ENCODE data around the gene NPBWR2.

The NPBWR2 gene

DNA sequence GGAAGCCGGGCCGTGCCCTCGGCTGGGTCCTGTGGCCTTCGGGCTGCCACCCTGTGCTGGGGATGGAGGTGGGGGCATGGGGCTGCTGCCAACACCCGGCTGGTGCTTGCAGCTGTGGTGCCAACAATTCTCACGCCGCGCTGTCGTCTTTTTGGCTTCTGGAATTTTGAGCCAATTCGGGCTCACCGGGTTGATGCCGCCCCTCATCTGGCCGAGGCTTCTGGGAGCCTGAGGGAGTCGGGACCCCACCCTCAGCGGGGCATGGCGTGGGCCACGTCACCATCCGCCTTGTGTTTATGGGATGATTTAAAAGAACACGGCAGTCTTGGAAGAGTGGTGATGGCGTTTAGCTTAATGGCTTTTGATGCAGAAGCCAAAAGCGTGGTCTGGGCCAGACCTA is 8.7 kb upstream of the NPBWR2 start:
- peaks cover 16% of the 10 kb centered on the region for H3K4me1 Mint-ChIP-seq
- no peaks in the 10 kb centered on the region for H3K9me3 Mint-ChIP-seq
- ATAC-seq (ENCODE audit: low read depth) (no peak), DNase-seq (ENCODE audit: low spot score in 2 of 2) (no peak)
- H3K27ac Mint-ChIP-seq: no peak overlapping the region
- no peak overlapping the region for H3K4me3 Mint-ChIP-seq
- no peaks in the 10 kb centered on the region for H3K36me3 Mint-ChIP-seq
- H3K27me3 Mint-ChIP-seq: no peaks in the 10 kb centered on the region

DNA sequence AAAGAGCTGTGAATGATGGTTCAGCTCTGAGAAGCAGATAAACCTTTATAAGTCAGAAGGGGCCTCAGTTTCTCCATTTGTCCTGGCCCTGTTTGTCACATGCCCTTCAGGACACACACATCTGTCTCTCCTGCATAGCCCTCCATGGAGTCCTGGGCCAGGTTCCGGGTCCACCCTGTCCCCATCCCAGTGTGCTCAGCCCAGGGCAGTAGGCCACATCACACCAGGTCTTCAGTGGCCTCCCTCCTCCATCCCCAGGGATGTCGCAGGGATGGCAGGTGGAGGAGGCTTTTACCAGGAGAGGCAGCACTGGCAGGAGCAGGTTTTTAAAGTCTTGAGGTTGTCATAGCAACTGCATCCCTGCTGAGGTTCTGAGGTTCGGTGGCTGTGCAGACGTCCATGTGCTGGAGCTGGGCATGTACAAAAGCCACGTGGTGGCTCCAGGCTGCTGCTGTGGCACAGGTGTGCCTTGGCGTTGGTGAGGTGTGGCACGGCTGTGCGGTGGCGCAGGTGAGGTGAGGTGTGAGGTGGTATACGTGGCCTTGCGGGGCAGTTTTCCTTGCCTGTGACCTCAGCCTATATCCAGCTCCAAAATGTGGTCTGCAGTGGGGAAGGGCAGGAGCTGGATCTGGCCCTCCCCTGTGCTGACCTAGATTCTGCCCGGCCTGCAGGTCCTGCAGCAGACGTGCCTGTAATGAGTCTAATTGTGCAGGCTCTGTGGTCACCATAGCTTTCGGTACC is 8.0 kb upstream of the NPBWR2 start:
- Mint-ChIP-seq H3K27me3 (no peaks in the 10 kb centered on the region), H3K4me1 (peaks cover 13% of the 10 kb centered on the region), H3K9me3 (no peaks in the 10 kb centered on the region), H3K36me3 (no peaks in the 10 kb centered on the region), H3K27ac (no peak overlapping the region), H3K4me3 (no peak overlapping the region)
- peak in 1 of 2 donors; percentile 0 for DNase-seq (ENCODE audit: low spot score in 2 of 2)
- no peak for ATAC-seq (ENCODE audit: low read depth)

DNA sequence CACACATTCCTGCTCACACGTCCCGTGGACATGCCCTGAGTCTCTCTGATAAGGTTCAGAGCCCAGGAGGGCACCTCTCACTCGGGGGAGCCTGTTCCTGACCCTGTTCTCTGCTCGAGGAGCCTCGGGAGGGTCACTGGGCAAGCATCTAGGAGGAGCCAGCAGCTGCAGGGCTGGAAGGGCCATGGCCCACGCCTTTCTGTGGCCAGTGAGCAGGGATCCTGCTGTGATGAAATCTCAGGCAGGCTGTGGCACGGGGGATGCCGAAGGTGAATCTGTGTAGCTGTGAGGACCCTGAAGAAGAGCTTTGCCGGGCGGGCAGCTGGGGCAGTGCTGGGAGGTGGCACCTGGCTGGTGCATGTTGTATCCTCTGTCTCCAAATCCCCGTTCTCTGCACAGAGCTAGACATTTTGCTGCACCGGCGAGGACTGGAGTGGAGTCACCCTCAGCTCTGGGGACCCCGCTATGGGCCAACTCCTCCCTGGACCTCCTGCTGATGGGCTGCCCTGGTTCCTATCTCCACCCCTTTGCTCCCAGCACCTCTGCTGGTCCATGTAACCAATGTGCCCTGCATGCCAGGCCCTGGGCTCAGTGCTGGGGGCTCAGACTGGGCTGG is 7.1 kb upstream of the NPBWR2 start:
- ATAC-seq (ENCODE audit: low read depth): no peak
- Mint-ChIP-seq H3K27ac (no peak overlapping the region), H3K27me3 (no peaks in the 10 kb centered on the region), H3K4me1 (peaks cover 10% of the 10 kb centered on the region), H3K36me3 (no peaks in the 10 kb centered on the region), H3K4me3 (no peak overlapping the region), H3K9me3 (no peaks in the 10 kb centered on the region)
- no peak for DNase-seq (ENCODE audit: low spot score in 2 of 2)

DNA sequence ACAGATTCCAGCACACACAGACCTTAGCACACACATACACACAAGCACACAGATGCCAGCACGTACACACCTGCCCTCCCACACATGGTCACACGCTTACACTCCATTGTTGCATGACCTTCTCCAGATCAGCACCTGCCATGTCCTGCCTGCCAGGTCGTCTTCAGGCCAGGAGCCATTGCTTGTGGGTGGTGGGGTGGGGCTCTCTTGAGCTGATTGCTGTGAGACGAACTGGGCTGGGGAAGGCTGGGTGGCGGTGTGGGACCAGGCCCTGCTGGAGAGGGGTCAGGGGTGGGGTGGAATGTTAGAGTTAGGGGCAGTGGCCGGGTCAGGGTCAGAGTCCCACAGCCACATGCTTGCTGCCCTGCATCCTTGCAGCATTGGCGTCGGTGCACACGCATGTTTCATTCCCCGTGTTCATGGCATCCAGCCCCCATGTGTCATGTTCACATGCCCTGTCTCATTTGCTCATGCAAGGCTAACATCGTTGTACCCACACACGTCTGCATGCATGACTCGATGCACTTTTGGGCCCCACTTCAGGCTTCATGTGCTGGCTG is 6.5 kb upstream of the NPBWR2 start:
- Mint-ChIP-seq H3K27me3 (no peaks in the 10 kb centered on the region), H3K9me3 (no peaks in the 10 kb centered on the region), H3K4me1 (peaks cover 10% of the 10 kb centered on the region), H3K4me3 (no peak overlapping the region), H3K36me3 (no peaks in the 10 kb centered on the region), H3K27ac (no peak overlapping the region)
- ATAC-seq (ENCODE audit: low read depth) (no peak), DNase-seq (ENCODE audit: low spot score in 2 of 2) (peak in 1 of 2 donors; percentile 0)

DNA sequence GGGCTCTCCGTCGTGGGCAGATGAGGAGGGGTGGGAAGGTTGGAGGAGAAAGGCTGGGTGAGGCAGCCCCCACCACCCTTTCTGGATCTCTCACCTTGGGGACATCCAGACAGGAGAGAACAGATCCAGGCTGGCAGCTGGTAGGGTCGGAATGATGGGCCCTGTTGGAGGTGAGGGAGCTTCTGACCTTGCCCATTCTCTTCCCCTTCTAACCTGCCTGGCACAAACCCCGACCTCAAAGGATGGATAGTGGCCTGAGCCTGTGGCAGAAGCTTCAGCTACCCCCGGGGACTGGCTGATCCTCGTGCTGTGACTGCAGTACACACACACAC is 6.0 kb upstream of the NPBWR2 start:
- ATAC-seq (ENCODE audit: low read depth): no peak
- no peaks in the 10 kb centered on the region for H3K36me3 Mint-ChIP-seq
- H3K27me3 Mint-ChIP-seq: no peaks in the 10 kb centered on the region
- no peak overlapping the region for H3K27ac Mint-ChIP-seq
- peaks cover 10% of the 10 kb centered on the region for H3K4me1 Mint-ChIP-seq
- DNase-seq (ENCODE audit: low spot score in 2 of 2): no peak
- no peak overlapping the region for H3K4me3 Mint-ChIP-seq
- H3K9me3 Mint-ChIP-seq: no peaks in the 10 kb centered on the region

DNA sequence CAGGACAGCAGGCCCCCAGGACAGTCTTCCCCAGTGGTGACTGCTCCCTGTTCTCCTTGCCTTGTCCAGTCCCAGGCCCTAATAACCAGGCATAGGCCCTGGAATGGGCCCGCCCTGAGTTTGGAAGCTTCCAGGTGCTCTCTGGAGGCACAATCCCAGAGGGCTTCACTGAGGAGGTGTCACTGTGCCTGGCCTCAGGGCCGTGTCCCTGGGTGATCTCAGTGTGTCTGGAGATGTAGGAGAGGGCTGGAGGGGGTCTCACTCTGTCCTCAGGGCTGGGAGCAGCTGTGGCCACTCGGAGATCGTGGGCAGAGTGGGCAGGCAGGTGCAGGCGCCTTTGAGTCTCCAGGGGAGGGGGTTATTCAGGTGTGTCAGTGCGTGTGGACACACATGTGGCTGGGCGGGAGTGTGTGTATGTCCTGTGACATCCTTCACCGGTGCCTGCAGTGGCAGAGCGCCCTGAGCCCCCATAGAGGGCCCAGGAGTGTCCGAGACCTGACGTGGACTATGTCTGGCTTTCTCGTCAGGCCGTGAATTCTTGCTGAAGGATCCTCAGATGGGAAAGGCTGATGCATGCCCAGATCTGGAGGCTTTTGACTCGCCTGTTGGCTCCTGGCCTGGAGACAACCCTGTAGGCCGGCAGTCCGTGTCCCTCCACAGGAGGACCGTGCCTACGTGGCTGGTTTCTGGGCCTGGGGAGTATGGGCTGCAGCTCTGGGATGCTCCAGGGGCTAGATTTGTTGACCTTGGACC is 5.5 kb upstream of the NPBWR2 start:
- Mint-ChIP-seq H3K4me1 (peaks cover 15% of the 10 kb centered on the region), H3K9me3 (no peaks in the 10 kb centered on the region), H3K27me3 (no peaks in the 10 kb centered on the region), H3K4me3 (no peak overlapping the region), H3K36me3 (no peaks in the 10 kb centered on the region), H3K27ac (no peak overlapping the region)
- DNase-seq (ENCODE audit: low spot score in 2 of 2) (no peak), ATAC-seq (ENCODE audit: low read depth) (no peak)

DNA sequence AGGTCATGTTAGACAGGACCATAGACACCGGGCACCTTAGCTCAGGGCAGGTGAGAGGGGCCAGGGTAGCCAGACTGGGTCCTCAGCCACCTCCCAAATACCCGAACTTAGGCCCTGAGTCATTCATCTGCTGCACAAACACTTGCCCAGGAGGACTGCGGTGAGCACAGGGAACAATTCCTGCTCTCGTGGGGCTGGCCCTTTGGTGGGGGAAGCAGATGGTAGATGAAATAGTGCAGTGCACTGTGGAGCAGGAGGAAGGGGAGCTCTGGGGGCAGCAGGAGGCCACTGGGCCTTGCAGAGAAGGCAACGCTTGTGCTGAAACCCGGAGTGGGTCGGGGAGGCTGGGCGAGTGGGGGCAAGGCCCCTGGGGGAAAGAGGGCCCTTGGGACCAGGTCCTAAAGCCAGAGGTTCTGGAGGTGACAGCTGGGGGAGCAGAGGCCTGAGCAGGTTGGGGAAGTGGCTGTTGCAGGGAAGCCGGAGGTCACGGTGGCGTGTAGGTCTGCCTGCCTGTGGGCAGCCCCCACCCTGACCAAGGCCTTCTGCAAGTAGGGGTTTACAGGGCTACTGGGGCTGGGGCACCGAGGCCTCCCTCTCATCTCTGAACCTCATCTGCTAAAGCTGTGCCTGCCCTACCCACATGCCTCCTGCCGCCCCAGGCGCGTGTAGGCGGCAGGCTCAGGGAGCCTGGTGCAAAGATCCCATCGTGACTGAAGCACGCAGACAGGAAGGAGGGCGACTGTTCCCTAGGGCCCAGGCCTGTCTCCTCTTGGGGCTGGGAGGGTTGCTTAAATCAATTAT is 4.7 kb upstream of the NPBWR2 start:
- Mint-ChIP-seq H3K4me3 (no peak overlapping the region), H3K36me3 (no peaks in the 10 kb centered on the region), H3K27ac (no peak overlapping the region), H3K4me1 (peaks cover 23% of the 10 kb centered on the region), H3K27me3 (no peaks in the 10 kb centered on the region), H3K9me3 (no peaks in the 10 kb centered on the region)
- DNase-seq (ENCODE audit: low spot score in 2 of 2): peak; percentile 1 to 17
- ATAC-seq (ENCODE audit: low read depth): no peak

DNA sequence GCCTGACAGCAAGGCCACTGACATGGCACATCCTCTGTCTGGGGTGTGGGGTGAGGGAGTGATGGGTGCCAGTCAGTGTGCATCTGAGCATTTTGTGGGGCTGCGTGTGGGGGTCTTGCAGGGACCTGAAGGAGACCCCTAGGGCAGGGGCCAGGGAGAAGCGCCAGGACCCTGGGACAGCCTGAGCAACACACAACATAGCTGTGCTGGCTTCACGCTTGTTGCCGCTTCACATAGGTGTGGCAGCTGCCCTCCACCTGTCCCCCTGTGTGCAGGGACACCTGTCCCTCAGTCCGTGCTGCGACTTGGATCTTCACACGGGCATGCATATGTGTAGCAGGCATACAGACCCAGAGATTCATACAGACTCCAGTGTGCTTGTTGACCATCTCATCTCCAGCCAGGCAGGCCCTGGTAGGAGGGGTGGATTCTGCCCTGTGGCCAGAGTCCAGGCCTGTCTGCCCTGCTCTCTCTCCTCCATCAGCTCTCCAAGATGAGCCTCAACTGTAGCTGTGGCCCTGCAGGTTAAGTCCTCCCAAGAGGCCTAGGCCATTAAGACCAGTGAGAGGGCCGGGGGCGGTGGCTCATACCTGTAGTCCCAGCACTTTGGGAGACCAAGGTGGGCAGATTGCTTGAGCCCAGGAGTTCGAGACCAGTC is 3.2 kb upstream of the NPBWR2 start:
- Mint-ChIP-seq H3K27ac (no peak overlapping the region), H3K9me3 (no peaks in the 10 kb centered on the region), H3K27me3 (no peaks in the 10 kb centered on the region), H3K36me3 (no peaks in the 10 kb centered on the region), H3K4me1 (peaks cover 25% of the 10 kb centered on the region), H3K4me3 (no peak overlapping the region)
- ATAC-seq (ENCODE audit: low read depth): no peak
- DNase-seq (ENCODE audit: low spot score in 2 of 2): peak; percentile 0 to 12

DNA sequence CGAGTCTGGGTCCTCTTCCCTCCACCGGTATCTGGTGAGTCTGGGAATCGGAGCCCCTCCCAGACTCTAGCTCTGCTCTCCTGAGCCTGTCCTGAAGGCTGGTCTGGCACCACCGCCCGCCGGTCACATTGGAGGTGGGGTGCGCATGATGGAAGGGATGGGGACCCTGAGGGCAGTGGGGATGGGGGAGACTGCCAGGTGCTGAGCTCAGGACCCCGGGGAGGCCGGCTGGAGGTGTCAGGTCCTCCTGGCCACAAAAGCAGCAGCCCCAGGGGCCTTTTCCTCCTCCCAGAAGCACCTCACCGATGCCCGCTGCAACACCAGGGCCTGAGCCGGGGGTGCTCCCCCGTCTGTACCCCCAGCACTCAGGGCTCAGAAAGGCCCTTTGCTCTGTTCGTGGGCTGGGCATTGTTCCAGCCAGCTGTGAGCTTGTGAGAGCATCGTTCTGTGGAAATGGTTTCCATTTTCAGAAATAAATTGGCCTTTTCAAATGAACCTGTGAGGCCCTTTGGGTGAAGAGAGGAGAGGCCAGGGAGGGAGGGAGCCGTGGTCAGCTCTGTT is 2.5 kb upstream of the NPBWR2 start:
- H3K9me3 Mint-ChIP-seq: no peaks in the 10 kb centered on the region
- H3K4me3 Mint-ChIP-seq: no peak overlapping the region
- peaks cover 25% of the 10 kb centered on the region for H3K4me1 Mint-ChIP-seq
- no peaks in the 10 kb centered on the region for H3K27me3 Mint-ChIP-seq
- DNase-seq (ENCODE audit: low spot score in 2 of 2) (peak in 1 of 2 donors; percentile 0), ATAC-seq (ENCODE audit: low read depth) (no peak)
- no peaks in the 10 kb centered on the region for H3K36me3 Mint-ChIP-seq
- H3K27ac Mint-ChIP-seq: no peak overlapping the region

DNA sequence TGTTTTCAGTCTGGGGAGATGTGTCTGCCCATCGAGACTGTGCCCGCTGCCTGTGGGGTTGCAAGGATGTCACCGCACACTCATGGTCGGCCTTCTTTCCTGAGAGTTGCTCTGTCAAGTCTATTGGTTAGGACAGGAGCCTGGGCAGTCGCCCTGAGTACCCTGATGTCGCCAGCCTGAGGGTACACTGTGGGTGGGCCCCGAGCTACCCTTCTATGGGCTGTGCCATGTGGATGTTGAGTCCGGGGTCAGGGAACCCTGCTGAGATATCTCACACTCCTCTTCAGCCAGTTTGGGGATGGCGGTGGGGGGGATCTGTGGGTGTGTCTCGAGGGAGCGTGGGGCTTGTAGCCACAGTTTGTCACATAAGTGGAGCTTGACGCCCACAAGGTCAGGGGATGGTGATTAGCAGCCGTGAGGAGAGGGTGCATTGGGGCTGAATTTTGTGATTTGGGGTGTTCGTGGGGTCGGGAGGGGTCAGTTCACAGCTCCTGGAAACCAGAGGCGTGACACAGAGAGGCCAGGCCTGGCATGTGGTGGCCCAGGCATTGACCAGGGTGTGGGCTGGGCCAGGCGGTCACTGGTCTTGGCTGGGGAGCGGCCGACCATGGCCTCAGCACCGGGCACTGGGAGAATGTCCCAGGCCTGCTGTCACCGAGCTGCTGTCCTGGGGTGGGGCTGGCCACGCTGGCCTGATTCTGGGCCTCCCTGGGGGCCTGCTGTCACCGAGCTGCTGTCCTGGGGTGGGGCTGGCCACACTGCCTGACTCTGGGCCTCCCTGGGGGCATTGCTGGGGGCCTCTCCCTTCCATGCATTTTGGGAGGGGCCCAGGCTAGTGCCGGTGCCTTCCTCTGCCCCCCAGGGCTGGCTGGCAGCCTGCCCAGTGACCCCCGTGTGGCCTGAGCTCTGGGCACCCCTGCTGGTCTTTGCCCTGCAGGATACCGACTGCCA is 1.6 kb upstream of the NPBWR2 start:
- ATAC-seq (ENCODE audit: low read depth) (no peak), DNase-seq (ENCODE audit: low spot score in 2 of 2) (no peak)
- no peak overlapping the region for H3K27ac Mint-ChIP-seq
- H3K9me3 Mint-ChIP-seq: no peaks in the 10 kb centered on the region
- peak overlapping the region; percentile 76 for H3K4me3 Mint-ChIP-seq
- H3K4me1 Mint-ChIP-seq: peaks cover 30% of the 10 kb centered on the region
- no peaks in the 10 kb centered on the region for H3K36me3 Mint-ChIP-seq
- H3K27me3 Mint-ChIP-seq: no peaks in the 10 kb centered on the region

DNA sequence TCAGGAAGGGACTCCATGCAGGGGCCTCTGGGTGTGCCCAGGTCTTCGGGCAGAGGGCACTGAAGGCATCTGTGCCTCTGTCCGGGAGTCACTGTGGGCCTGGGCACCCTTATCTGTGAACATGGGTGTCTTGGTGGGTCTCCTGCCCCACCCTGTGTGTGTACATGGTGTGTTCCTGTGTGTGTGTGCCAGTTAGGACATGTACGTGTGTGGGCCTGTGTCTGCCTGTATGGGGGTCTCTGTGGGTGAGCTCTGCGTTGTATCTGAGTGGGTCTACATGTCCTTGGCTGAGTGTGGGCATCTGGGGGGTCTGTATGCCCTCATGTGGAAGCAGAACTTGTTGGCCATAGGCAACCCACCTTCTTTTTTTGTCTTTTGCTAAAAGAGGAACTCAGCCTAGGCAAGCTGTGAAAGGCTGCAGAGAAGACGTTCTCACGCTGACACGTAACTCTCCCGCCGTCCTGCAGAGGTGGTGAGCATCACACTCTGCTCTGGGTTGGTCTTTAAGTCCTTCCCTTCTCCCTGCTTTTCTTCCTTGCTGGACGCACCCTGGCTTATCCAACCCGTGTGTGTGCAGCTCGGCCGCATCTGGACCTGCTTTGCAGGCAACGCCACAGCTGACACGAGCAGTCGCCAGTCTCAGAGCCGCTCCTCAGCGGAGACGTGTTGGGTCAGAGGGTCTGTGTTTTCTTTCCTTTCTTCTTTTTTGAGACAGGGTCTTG is 532 bp upstream of the NPBWR2 start:
- Mint-ChIP-seq H3K27ac (peak overlapping the region; percentile 90), H3K4me1 (peaks cover 30% of the 10 kb centered on the region), H3K36me3 (no peaks in the 10 kb centered on the region), H3K4me3 (peak overlapping the region; percentile 76), H3K27me3 (peaks cover 2% of the 10 kb centered on the region), H3K9me3 (no peaks in the 10 kb centered on the region)
- ATAC-seq (ENCODE audit: low read depth) (peak; percentile 86), DNase-seq (ENCODE audit: low spot score in 2 of 2) (peak; percentile 38 to 48)

DNA sequence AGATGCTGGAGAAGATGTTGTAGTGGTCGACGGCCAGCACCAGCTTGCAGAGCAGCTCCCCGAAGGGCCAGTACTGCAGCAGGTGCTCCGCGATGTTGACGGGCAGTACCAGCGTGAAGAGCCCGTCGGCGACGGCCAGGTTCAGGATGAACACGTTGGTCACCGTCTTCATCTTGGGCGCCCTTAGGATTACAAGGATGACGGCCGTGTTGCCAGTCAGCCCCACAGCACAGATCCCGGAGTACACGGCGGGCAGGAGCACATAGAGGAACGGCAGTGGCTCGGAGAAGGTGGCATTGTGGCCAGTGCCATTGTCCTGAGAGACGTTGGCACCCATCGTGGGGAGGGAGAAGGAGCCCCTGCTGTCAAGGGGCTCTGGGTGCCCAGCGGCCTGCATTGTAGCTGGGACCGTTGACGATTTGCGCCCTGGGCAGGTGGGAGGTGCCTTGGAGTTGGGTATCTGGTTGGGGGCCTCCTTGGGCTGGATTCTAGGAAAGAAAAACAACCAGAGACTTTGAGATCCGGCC is 867 bp downstream of the NPBWR2 start:
- ATAC-seq (ENCODE audit: low read depth) (no peak), DNase-seq (ENCODE audit: low spot score in 2 of 2) (no peak)
- Mint-ChIP-seq H3K36me3 (no peaks in the 10 kb centered on the region), H3K4me1 (peaks cover 27% of the 10 kb centered on the region), H3K9me3 (no peaks in the 10 kb centered on the region), H3K4me3 (no peak overlapping the region), H3K27ac (no peak overlapping the region), H3K27me3 (peaks cover 2% of the 10 kb centered on the region)

Measured in memory B cell (primary cell).